Measurements from ENCODE around the gene KLHL40. TPM values are rescaled to one million over a fixed set of nuclear protein-coding genes. Genes with fewer than 3 reads are reported as not detected.

Gene KLHL40
- total and polyA plus RNA-seq, 2 donors (not counting 1 experiment from before 2014, with no cell fraction given) = not detected

GRCh38 chr3:42706721-42707619 lies 21.6 kb downstream of the KLHL40 start:
- H4K20me1 ChIP-seq (ENCODE audit: control insufficient read depth, insufficient read depth, low read length, poor library complexity, severe bottlenecking) = no peaks in the 10 kb centered on the region
- intact Hi-C loops (cut with micrococcal nuclease) = no loop called here
- ATAC-seq (ENCODE audit: low read depth) = no peak
- no peak overlapping the region for H2AFZ ChIP-seq (ENCODE audit: insufficient read depth, low read depth, low read length, poor library complexity, severe bottlenecking)
- no peaks in the 10 kb centered on the region for H3K4me1 ChIP-seq (ENCODE audit: control insufficient read depth in 2 of 2, insufficient read depth in 2 of 2, low read length in 2 of 2)
- no peak overlapping the region for H3K27ac ChIP-seq (ENCODE audit: low read length in 2 of 2)
- no peak for DNase-seq
- H3K4me3 Mint-ChIP-seq = no peak overlapping the region
- H3K4me3 ChIP-seq (ENCODE audit: control extremely low read depth in 1 of 5, extremely low read depth in 1 of 5, insufficient read depth in 1 of 5, low read depth in 2 of 5, low read length in 4 of 5) = no peak overlapping the region
- peaks cover 0 to 10% (median 0%) of the 10 kb centered on the region in 4 experiments for H3K27me3 ChIP-seq (replicated peaks in 1 of 4; ENCODE audit: control extremely low read depth in 1 of 4, control insufficient read depth in 3 of 4, insufficient read depth in 4 of 4, low read length in 3 of 4)
- no peaks in the 10 kb centered on the region for H3K79me2 ChIP-seq (ENCODE audit: control insufficient read depth, insufficient read depth, low read length)
- no peak overlapping the region for H3K9ac ChIP-seq (ENCODE audit: low read length)
- POLR2A ChIA-PET = no interaction called here
- no peaks in the 10 kb centered on the region for H3K27me3 Mint-ChIP-seq
- no peaks in the 10 kb centered on the region for H3K9me3 Mint-ChIP-seq (ENCODE audit: insufficient read depth)
- H3K27ac Mint-ChIP-seq = no peak overlapping the region
- no peaks in the 10 kb centered on the region for H3K36me3 ChIP-seq (replicated peaks in 1 of 2; ENCODE audit: control extremely low read depth in 1 of 2, control insufficient read depth in 1 of 2, extremely low read depth in 1 of 2, insufficient read depth in 2 of 2, low read length in 1 of 2)
- WGBS (ENCODE audit: insufficient coverage) = 72% methylated on average over 5 of the region's 7 CpGs
- peaks cover 0 to 6% (median 0%) of the 10 kb centered on the region in 3 donors for H3K9me3 ChIP-seq (ENCODE audit: control extremely low read depth in 1 of 3, control insufficient read depth in 2 of 3, insufficient read depth in 1 of 3, low read length in 2 of 3)
- H3K4me1 Mint-ChIP-seq = no peaks in the 10 kb centered on the region
- CTCF ChIA-PET = no interaction called here
- no peak overlapping the region for H3K4me2 ChIP-seq (replicated peaks; ENCODE audit: low read depth, low read length, poor library complexity, severe bottlenecking)
- TF ChIP-seq EZH2 (IDR thresholded peaks at IDR 0.05; ENCODE audit: borderline replicate concordance, insufficient read depth, low read depth, low read length, poor library complexity, severe bottlenecking) (no peak), CTCF (IDR thresholded peaks at IDR 0.05) (no peak)

Data from B cell (primary cell).